H1 (cell line): ENCODE measurements around the gene EXT2. TPM values are rescaled to one million over a fixed set of nuclear protein-coding genes. Genes with fewer than 3 reads are reported as not detected.

Experiments
- polyA plus RNA-seq, 7 experiments: library from polyadenylated mRNA; depleted of rRNA in 3 of 7; stranded (reverse) in 5 of 7; unstranded in 2 of 7; fragments of >200 nt in 5 of 7; fragments of 200-250 nt in 2 of 7; gene quantifications; 1 replicate in 5 of 7; 2 replicates in 1 of 7; 4 replicates in 1 of 7; pipeline versions ENCODE4 v1.2.1 to v1.2.3, GENCODE V29; 2011 to 2013; ENCODE audit warnings: missing spikeins in 2 of 7, mixed read lengths in 2 of 7
- total RNA-seq: library from RNA; stranded (reverse); fragmentation: NEBNext Ultra II Directional; extraction: Animal tissue kit (Norgen Biotek cat#: 25700); gene quantifications from 2 replicates; pipeline ENCODE4 v1.2.1, GENCODE V29; 2021
- TF ChIP-seq, protein P1 (sequence below): fragments of 300-600 bp; sonication (generic); IDR thresholded peaks from 2 replicates; pipeline ENCODE4 v1.7.1; 2012; ENCODE audit warnings: low read length, moderate library complexity, mild to moderate bottlenecking, inconsistent platforms; ENCODE audit not compliant: insufficient replicate concordance

The EXT2 gene
- total and polyA plus RNA-seq, 2 of the 8 experiments (the other 6 are each of a cell fraction or from before 2014, with no cell fraction given): 29.8 to 42.8 TPM

DNA sequence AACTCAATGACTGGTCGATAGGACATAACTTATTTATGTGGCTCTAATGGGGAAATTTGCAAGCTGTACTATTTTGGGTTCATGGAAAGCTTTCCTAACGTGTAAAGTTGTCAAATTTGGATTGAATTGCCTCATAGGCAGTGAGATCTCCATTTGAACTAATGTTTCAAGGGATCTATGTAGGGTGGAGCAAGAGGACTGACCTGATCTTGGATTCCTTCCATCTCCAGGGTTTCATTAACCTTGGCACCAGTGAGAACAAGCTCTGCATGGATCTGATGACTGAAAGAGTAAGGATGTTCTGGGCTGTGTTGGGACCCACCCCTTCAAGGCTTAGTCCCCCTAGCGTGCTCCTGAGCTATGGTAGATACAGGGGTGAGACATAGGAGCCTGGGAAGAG is 45.6 kb upstream of the EXT2 start (continued):
- TF ChIP-seq, protein P1, sequence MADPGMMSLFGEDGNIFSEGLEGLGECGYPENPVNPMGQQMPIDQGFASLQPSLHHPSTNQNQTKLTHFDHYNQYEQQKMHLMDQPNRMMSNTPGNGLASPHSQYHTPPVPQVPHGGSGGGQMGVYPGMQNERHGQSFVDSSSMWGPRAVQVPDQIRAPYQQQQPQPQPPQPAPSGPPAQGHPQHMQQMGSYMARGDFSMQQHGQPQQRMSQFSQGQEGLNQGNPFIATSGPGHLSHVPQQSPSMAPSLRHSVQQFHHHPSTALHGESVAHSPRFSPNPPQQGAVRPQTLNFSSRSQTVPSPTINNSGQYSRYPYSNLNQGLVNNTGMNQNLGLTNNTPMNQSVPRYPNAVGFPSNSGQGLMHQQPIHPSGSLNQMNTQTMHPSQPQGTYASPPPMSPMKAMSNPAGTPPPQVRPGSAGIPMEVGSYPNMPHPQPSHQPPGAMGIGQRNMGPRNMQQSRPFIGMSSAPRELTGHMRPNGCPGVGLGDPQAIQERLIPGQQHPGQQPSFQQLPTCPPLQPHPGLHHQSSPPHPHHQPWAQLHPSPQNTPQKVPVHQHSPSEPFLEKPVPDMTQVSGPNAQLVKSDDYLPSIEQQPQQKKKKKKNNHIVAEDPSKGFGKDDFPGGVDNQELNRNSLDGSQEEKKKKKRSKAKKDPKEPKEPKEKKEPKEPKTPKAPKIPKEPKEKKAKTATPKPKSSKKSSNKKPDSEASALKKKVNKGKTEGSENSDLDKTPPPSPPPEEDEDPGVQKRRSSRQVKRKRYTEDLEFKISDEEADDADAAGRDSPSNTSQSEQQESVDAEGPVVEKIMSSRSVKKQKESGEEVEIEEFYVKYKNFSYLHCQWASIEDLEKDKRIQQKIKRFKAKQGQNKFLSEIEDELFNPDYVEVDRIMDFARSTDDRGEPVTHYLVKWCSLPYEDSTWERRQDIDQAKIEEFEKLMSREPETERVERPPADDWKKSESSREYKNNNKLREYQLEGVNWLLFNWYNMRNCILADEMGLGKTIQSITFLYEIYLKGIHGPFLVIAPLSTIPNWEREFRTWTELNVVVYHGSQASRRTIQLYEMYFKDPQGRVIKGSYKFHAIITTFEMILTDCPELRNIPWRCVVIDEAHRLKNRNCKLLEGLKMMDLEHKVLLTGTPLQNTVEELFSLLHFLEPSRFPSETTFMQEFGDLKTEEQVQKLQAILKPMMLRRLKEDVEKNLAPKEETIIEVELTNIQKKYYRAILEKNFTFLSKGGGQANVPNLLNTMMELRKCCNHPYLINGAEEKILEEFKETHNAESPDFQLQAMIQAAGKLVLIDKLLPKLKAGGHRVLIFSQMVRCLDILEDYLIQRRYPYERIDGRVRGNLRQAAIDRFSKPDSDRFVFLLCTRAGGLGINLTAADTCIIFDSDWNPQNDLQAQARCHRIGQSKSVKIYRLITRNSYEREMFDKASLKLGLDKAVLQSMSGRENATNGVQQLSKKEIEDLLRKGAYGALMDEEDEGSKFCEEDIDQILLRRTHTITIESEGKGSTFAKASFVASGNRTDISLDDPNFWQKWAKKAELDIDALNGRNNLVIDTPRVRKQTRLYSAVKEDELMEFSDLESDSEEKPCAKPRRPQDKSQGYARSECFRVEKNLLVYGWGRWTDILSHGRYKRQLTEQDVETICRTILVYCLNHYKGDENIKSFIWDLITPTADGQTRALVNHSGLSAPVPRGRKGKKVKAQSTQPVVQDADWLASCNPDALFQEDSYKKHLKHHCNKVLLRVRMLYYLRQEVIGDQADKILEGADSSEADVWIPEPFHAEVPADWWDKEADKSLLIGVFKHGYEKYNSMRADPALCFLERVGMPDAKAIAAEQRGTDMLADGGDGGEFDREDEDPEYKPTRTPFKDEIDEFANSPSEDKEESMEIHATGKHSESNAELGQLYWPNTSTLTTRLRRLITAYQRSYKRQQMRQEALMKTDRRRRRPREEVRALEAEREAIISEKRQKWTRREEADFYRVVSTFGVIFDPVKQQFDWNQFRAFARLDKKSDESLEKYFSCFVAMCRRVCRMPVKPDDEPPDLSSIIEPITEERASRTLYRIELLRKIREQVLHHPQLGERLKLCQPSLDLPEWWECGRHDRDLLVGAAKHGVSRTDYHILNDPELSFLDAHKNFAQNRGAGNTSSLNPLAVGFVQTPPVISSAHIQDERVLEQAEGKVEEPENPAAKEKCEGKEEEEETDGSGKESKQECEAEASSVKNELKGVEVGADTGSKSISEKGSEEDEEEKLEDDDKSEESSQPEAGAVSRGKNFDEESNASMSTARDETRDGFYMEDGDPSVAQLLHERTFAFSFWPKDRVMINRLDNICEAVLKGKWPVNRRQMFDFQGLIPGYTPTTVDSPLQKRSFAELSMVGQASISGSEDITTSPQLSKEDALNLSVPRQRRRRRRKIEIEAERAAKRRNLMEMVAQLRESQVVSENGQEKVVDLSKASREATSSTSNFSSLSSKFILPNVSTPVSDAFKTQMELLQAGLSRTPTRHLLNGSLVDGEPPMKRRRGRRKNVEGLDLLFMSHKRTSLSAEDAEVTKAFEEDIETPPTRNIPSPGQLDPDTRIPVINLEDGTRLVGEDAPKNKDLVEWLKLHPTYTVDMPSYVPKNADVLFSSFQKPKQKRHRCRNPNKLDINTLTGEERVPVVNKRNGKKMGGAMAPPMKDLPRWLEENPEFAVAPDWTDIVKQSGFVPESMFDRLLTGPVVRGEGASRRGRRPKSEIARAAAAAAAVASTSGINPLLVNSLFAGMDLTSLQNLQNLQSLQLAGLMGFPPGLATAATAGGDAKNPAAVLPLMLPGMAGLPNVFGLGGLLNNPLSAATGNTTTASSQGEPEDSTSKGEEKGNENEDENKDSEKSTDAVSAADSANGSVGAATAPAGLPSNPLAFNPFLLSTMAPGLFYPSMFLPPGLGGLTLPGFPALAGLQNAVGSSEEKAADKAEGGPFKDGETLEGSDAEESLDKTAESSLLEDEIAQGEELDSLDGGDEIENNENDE: no peak
- TF ChIP-seq, all 59 proteins: peak for 0
